ENCODE measurements around the gene CPNE6. TPM values are rescaled to one million over a fixed set of nuclear protein-coding genes. Genes with fewer than 3 reads are reported as not detected.

The CPNE6 gene
- total RNA-seq, 2 experiments from 2014 or later: not detected

DNA sequence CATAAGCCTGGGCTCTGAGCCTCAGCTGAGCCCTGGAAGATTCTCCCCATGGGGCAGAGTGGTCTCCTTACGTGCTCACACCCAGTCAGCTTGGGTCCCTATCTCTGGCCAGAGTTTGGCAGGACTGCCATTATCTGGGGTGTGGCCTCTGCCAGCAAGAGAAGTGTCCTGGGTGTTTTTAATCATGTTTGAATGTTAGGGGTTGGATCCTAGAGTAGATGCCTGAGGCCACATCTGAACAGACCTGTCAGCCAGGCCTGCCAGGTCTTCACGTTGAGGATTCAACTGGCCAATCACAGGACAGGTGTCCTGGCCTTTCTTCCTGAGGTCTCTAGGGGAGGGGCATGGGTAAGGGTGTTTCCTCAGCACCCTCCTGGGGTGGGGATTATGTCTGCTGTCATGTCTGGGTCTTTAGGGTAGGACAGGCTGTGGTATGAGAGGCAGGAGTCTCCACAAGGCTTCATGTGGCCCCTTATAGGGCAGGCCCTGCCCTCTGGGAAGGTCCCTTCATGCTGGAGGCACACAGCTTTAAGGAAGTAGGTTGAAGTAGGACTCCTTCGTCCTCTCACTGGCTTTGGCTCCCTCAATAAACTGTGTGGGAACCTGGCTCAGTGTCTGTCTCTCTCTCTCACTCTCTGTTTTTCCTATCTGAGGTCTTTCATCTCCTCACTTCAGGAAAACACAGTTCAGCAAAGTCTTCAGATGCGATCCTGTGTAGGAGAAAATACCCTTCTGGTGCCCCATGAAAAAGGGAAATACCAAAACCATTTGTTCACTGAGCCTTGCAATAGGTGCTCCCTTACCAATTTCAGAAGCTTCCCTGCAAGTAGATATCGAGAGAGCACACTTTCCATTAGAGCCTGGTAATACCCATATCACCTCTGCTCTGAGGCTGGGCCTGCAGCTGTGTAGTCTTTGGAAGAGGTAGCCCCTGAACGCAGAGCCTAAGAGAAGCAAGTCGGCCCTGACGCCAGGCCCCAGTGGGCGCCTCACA is 52.4 kb downstream of the CPNE6 start:
- no peak for TF ChIP-seq EZH2phosphoT487 (IDR thresholded peaks at IDR 0.05; ENCODE audit: borderline replicate concordance, low read depth, low read length)
- ChIA-PET POLR2A (interaction anchor here (0.7 to 1.3 kb wide), 3 partner anchors 9 to 15 kb away, joined by 3 to 8 read pairs (median 3); partner anchors contain the start of genes DCAF11, NRL and PSME1), CTCF (ENCODE audit: unreplicated experiment) (interaction anchor here (1.4 kb wide), 1 partner anchor 9 kb away, joined by 5 read pairs; the partner anchor contains the start of genes DCAF11 and NRL)
- intact Hi-C loops (cut with micrococcal nuclease; ENCODE audit: unreplicated experiment): no loop called here
- H2AFZ ChIP-seq (ENCODE audit: low read length): no peak overlapping the region
- peaks cover 42% of the 10 kb centered on the region for H3K36me3 ChIP-seq (ENCODE audit: insufficient read depth, low read length)
- no peak for DNase-seq (ENCODE audit: low spot score)
- no peaks in the 10 kb centered on the region for H3K9me3 ChIP-seq (ENCODE audit: low read length)
- H3K4me3 ChIP-seq (ENCODE audit: low read depth, low read length, poor library complexity, severe bottlenecking): no peak overlapping the region
- no peak overlapping the region for H3K27ac ChIP-seq (ENCODE audit: low read depth, low read length, poor library complexity, severe bottlenecking)
- no peaks in the 10 kb centered on the region for H3K79me2 ChIP-seq (ENCODE audit: insufficient read depth, low read depth, low read length)
- no peak overlapping the region for H3K4me2 ChIP-seq (ENCODE audit: low read length)
- BruUV-seq (replicated peaks): TSS peak; percentile 70
- no peaks in the 10 kb centered on the region for H3K9me2 ChIP-seq (ENCODE audit: insufficient read depth, low read length)
- H3K4me1 ChIP-seq (ENCODE audit: insufficient read depth, low read length, poor library complexity, severe bottlenecking): peaks cover 14% of the 10 kb centered on the region
- no peaks in the 10 kb centered on the region for H4K20me1 ChIP-seq (ENCODE audit: insufficient read depth, low read length)

DNA sequence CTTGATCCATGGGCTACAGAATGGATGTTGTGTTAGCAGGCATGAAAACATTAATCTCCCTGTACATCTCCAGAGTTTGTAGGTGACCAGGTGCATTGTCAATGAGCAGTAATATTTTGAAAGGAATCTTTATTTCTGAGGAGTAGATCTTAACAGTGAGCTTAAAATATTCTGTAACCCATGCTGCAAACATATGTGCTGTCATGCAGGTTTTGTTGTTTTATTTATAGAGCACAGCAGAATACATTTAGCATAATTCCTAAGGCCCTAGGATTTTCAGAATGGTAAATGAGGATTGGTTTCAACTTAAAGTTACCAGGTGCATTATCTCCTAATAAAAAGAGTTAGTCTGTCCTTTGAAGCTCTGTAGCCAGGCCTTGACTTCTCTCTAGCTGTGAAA is 55.6 kb downstream of the CPNE6 start:
- intact Hi-C loops (cut with micrococcal nuclease; ENCODE audit: unreplicated experiment): no loop called here
- Histone ChIP-seq H3K36me3 (ENCODE audit: insufficient read depth, low read length) (peaks cover 15% of the 10 kb centered on the region; the same call in 1 of the 2 replicates), H3K9me2 (ENCODE audit: insufficient read depth, low read length) (no peaks in the 10 kb centered on the region), H4K20me1 (ENCODE audit: insufficient read depth, low read length) (no peaks in the 10 kb centered on the region), H3K4me2 (ENCODE audit: low read length) (no peak overlapping the region), H3K27ac (ENCODE audit: low read depth, low read length, poor library complexity, severe bottlenecking) (no peak overlapping the region), H3K9me3 (ENCODE audit: low read length) (no peaks in the 10 kb centered on the region), H3K4me3 (ENCODE audit: low read depth, low read length, poor library complexity, severe bottlenecking) (no peak overlapping the region), H3K79me2 (ENCODE audit: insufficient read depth, low read depth, low read length) (no peaks in the 10 kb centered on the region), H3K4me1 (ENCODE audit: insufficient read depth, low read length, poor library complexity, severe bottlenecking) (peaks cover 14% of the 10 kb centered on the region), H2AFZ (ENCODE audit: low read length) (no peak overlapping the region)
- no TSS peak for BruUV-seq (replicated peaks)
- no peak for TF ChIP-seq EZH2phosphoT487 (IDR thresholded peaks at IDR 0.05; ENCODE audit: borderline replicate concordance, low read depth, low read length)
- TF ChIP-seq, protein P1, sequence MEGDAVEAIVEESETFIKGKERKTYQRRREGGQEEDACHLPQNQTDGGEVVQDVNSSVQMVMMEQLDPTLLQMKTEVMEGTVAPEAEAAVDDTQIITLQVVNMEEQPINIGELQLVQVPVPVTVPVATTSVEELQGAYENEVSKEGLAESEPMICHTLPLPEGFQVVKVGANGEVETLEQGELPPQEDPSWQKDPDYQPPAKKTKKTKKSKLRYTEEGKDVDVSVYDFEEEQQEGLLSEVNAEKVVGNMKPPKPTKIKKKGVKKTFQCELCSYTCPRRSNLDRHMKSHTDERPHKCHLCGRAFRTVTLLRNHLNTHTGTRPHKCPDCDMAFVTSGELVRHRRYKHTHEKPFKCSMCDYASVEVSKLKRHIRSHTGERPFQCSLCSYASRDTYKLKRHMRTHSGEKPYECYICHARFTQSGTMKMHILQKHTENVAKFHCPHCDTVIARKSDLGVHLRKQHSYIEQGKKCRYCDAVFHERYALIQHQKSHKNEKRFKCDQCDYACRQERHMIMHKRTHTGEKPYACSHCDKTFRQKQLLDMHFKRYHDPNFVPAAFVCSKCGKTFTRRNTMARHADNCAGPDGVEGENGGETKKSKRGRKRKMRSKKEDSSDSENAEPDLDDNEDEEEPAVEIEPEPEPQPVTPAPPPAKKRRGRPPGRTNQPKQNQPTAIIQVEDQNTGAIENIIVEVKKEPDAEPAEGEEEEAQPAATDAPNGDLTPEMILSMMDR (conservative IDR thresholded peaks at IDR 0.05; ENCODE audit: low read length): no peak
- POLR2A ChIA-PET: interaction anchor here (0.7 to 1.8 kb wide), 7 partner anchors 8 to 920 kb away, joined by 3 to 10 read pairs (median 3); partner anchors contain the start of genes DCAF11, NRL and PSME1
- DNase-seq (ENCODE audit: low spot score): no peak
- CTCF ChIA-PET (ENCODE audit: unreplicated experiment): no interaction called here

DNA sequence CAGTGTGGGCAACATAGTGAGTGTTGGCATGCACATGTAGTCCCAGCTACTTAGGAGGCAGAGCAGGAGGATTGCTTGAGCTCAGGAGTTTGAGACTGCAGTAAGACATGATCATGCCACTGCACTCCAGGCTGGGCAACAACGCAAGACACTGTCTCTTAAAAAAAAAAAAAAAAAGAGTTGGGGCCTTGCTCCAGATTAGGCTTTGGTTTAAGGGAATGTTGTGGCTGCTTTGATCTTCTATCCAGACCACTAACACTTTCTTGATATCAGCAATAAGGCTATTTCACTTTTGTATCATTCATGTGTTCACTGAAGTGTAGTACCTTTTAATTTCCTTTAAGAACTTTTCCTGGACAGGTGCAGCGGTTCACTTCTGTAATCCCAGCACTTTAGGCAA is 56.3 kb downstream of the CPNE6 start:
- no peak overlapping the region for H3K27ac ChIP-seq (ENCODE audit: low read depth, low read length, poor library complexity, severe bottlenecking)
- 0 out of 2 replicates have a peak overlapping the region, but pooled peaks have one; percentile 2 for H3K4me2 ChIP-seq (ENCODE audit: low read length)
- H2AFZ ChIP-seq (ENCODE audit: low read length): no peak overlapping the region
- H4K20me1 ChIP-seq (ENCODE audit: insufficient read depth, low read length): no peaks in the 10 kb centered on the region
- no peaks in the 10 kb centered on the region for H3K79me2 ChIP-seq (ENCODE audit: insufficient read depth, low read depth, low read length)
- TF ChIP-seq, protein P1 (conservative IDR thresholded peaks at IDR 0.05; ENCODE audit: low read length): no peak
- TF ChIP-seq EZH2phosphoT487 (IDR thresholded peaks at IDR 0.05; ENCODE audit: borderline replicate concordance, low read depth, low read length): no peak
- ChIA-PET POLR2A (interaction anchor here (0.9 to 1.7 kb wide), 3 partner anchors 9 to 12 kb away, joined by 3 to 10 read pairs (median 3); partner anchors contain the start of genes DCAF11, NRL and PSME1), CTCF (ENCODE audit: unreplicated experiment) (no interaction called here)
- DNase-seq (ENCODE audit: low spot score): no peak
- no TSS peak for BruUV-seq (replicated peaks)
- intact Hi-C loops (cut with micrococcal nuclease; ENCODE audit: unreplicated experiment): no loop called here
- H3K4me3 ChIP-seq (ENCODE audit: low read depth, low read length, poor library complexity, severe bottlenecking): no peak overlapping the region
- H3K36me3 ChIP-seq (ENCODE audit: insufficient read depth, low read length): peaks cover 13% of the 10 kb centered on the region; the same call in 1 of the 2 replicates
- peaks cover 20% of the 10 kb centered on the region for H3K4me1 ChIP-seq (ENCODE audit: insufficient read depth, low read length, poor library complexity, severe bottlenecking)
- no peaks in the 10 kb centered on the region for H3K9me2 ChIP-seq (ENCODE audit: insufficient read depth, low read length)
- H3K9me3 ChIP-seq (ENCODE audit: low read length): no peaks in the 10 kb centered on the region

Measured in OCI-LY7 (cell line).